Stimulated activated CD8-positive, alpha-beta memory T cell treated with anti-CD3 and anti-CD28 coated beads, Interleukin-7, amount 100 ng/mL, for 1 hour (primary cell): ENCODE results near the gene MARF1.

Experiments used
- DNase-seq, 2 donors: peaks; one replicate each; pipeline ENCODE4 v3.0.0-alpha.2; 2020; ENCODE audit warnings: low read depth in 2 of 2

The MARF1 gene

GRCh38 chr16:15602285-15603044 is 40.5 kb downstream of the MARF1 start:
- DNase-seq = no peak

DNA sequence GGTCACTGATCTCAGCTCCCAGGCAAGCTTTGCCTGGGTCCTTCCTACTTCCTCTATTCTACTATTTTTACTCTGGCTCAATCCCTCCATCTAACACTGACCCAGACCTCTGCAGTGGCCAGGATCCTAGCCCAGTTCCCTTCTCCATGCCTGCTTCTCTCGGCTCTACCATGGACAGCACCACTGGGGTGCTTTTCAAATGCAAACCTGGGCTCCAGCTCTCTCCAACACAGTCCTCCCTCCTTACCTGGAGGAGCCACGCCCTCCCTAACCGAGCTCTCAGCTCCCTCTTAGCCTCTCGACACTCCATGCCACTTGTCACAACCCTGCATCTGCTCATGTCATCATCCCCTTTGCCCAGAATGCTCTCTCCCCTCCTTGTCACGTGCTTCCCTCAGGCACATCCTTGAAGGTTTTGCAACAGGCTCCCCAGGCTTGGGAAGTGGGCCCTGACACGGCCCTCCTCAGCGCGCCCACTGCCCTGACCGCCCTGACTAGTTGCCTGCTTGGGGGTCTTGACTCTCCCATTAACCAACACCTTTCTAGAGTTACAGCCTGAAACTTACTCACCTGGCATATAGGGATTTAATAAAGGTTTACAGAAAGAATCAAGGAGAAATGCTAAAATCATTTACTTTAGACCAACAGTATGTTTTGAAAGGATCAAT is 41.6 kb downstream of the MARF1 start:
- no peak for DNase-seq

- no peak for DNase-seq
Measured at GRCh38 chr16:15599303-15600070, 43.5 kb downstream of the MARF1 start.

GRCh38 chr16:15598648-15599190 is 44.2 kb downstream of the MARF1 start:
- no peak for DNase-seq

DNA sequence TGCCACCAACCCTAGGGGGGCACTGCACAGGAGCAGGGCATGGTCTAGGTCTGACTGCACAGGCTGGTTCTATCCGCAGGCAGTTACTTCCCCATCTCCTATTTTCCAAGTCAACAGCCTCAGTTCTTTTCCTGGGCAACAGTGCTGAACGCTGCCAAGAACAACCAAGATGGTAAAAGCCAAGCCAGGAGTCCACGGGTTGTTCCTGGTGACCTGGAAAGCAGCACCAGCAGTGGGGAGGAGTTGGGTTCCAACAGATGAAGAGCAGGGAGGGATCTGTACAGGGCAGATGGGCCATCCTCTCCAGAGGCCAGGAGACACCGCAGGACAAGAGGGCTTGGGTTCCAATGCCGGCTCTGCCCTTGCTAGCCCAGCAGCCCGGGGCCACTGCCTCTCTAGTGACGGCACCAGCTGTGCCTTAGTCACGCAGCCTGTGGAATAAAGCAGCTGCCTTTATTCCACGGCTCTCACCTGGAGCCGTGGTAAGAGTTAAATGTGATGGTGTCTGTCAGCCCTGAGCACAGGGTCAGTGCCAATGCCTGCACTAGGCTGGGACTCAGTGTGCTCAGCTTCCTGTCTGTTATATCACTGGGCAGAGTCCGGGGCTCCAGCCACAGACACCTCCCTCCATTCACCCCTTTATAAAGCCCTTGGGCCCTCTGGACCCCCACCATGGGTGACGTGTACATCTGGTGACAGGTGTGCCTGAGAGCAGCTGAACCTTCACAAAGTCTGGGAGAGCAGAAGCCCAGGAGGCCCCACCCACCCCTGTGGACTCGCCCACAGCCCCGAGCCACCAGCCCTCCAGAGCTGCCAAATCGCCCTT is 44.9 kb downstream of the MARF1 start:
- DNase-seq = no peak

- DNase-seq = no peak
Measured at GRCh38 chr16:15597135-15597534, 45.8 kb downstream of the MARF1 start.

GRCh38 chr16:15594711-15595320 is 48.1 kb downstream of the MARF1 start:
- DNase-seq = no peak

DNA sequence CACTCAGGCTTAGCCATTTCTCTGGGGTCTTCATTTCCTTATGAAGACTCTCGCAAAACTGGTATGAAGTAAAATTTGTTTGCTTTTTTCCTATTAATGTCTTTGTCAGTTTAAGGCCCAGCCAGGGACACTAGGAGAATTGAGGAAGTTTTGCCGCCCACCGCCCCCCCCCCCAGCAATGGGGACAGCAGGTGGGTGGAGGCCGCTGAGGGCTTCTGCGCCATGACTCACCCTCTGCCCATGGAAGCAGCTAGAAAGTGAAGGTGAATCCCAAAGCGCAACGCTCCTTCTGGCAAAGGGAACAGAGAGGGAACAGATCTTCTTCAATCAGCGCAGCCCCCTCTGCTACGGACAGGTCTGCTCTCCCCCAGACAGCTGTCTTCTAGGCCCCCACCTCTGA is 49.7 kb downstream of the MARF1 start:
- no peak for DNase-seq

DNA sequence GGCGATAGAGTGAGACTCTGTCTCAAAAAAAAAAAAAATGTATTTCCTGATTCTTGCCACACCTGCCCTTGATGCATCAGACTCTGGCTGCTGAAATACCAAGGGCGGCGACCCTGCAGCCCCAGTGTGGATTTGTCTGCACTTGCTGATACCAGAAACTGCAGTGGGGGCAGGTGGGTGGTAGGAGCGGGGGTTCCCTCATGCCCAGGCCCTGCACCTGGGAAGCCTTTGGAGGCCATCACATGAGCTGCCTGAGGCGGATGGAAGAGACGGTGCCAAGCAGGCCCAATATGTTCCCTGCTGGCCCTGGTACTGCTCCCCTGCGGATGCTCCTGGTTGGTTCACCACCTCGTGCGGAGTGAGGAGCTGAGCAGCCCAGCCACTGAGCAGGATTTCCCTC is 50.6 kb downstream of the MARF1 start:
- DNase-seq = no peak

- no peak for DNase-seq
Measured at GRCh38 chr16:15587152-15587825, 55.7 kb downstream of the MARF1 start.

DNA sequence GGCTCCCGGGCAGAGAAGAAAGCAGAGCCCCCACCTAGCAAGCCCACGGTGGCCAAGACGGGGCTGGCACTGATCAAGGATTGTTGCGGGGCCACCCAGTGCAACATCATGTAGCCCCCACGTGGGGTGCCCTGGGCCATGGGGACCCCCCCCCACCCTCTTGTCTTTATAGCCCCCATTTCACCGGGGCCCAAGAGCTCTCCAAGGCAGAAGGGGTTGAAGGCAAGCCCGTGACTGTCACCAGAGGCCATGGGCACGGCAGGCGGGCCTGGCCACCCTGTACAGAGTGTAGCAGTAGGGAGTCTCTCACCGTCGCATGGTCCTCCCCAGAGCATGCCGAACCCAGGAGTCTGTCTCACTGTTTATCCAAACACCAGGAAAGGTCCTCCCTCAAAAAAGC is 56.2 kb downstream of the MARF1 start:
- no peak for DNase-seq

DNA sequence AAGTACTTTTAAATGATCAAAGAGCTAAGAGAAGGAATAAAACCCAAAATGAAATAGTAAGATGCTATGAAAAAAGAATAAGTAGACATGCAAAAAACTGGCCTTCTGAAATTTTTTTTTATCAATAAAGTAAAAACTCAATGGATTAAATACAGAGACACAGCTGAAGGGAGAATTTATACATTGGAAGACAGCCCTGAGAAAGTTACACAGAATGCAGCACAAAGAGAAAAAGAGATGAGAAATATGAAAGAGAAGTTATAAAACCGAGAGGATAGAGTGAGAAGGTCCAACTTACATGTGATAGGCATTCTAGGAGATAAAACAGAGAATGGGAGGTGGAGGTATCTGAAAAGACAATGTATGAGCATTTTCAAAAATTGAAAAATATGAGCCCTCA is 57.0 kb downstream of the MARF1 start:
- DNase-seq = no peak

DNA sequence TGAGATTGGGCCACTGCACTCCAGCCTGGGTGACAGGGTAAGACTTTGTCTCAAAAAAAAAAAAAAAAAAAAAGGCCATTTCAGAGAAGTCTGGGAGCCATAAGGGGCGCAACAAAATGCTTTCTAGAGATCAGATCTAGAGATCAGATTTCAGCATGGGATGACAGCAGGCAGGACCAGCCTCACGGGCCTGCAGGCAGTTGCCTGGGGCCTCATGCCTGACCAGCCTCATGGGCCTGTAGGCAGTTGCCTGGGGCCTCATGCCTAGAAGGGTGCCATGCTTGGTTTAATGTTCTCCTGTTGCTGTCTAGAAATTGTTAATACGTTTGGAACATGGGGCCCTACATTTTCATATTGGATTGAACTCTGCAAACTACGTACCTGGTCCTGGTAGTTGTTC is 59.4 kb downstream of the MARF1 start:
- no peak for DNase-seq

- DNase-seq = no peak
Measured at GRCh38 chr16:15581127-15581815, 61.7 kb downstream of the MARF1 start.

- DNase-seq = no peak
Measured at GRCh38 chr16:15578824-15579223, 64.1 kb downstream of the MARF1 start.

GRCh38 chr16:15576960-15577958 is 65.7 kb downstream of the MARF1 start:
- no peak for DNase-seq

- no peak for DNase-seq
Measured at GRCh38 chr16:15575293-15576049, 67.5 kb downstream of the MARF1 start.

GRCh38 chr16:15574614-15574948 is 68.4 kb downstream of the MARF1 start:
- no peak for DNase-seq
